Amniotic epithelial cell (primary cell): Measurements from ENCODE around the gene LILRA6.
"Not testable (repeated sequence)": the region's sequence is repeated elsewhere in the genome, so short reads cannot be mapped to it uniquely, and the experiment has no call there.

Experiments
- DNase-seq: peaks from one replicate; pipeline ENCODE4 v3.0.0-alpha.2; 2010; ENCODE audit warnings: low read depth

The LILRA6 gene

GRCh38 chr19:54262470-54262869 lies 19.9 kb upstream of the LILRA6 start:
- no peak for DNase-seq

GRCh38 chr19:54262066-54262465 lies 19.5 kb upstream of the LILRA6 start:
- no peak for DNase-seq

- no peak for DNase-seq
These were observed 14.5 kb upstream of the LILRA6 start, which contains the start of gene LILRB5 for GRCh38 chr19:54257116-54257480. TSS of gene LILRB5 (minus strand) at chr19:54257273. CDS start at chr19:54257193, 80 bp downstream.

- no peak for DNase-seq
These were observed 13.9 kb upstream of the LILRA6 start for GRCh38 chr19:54256250-54257115.

GRCh38 chr19:54255105-54255775 lies 12.7 kb upstream of the LILRA6 start:
- DNase-seq: no peak

GRCh38 chr19:54254195-54254906 lies 11.8 kb upstream of the LILRA6 start:
- no peak for DNase-seq

- no peak for DNase-seq
These were observed 11.0 kb upstream of the LILRA6 start for GRCh38 chr19:54253331-54254194.

GRCh38 chr19:54252845-54253244 lies 10.3 kb upstream of the LILRA6 start:
- no peak for DNase-seq

GRCh38 chr19:54252243-54252642 lies 9.7 kb upstream of the LILRA6 start:
- no peak for DNase-seq

GRCh38 chr19:54248016-54248601 lies 5.5 kb upstream of the LILRA6 start:
- peak; percentile 8 for DNase-seq

GRCh38 chr19:54247106-54247930 lies 4.7 kb upstream of the LILRA6 start:
- DNase-seq: no peak

GRCh38 chr19:54245936-54246335 lies 3.3 kb upstream of the LILRA6 start:
- no peak for DNase-seq

- DNase-seq: not testable (repeated sequence)
These were observed 1.2 kb upstream of the LILRA6 start for GRCh38 chr19:54243809-54244208.

GRCh38 chr19:54242234-54242633 lies 356 bp downstream of the LILRA6 start:
- not testable (repeated sequence) for DNase-seq

GRCh38 chr19:54240372-54241336 lies 1.9 kb downstream of the LILRA6 start:
- not testable (repeated sequence) for DNase-seq

GRCh38 chr19:54239491-54240371 lies 2.9 kb downstream of the LILRA6 start:
- not testable (repeated sequence) for DNase-seq

GRCh38 chr19:54233941-54234340 lies 8.6 kb downstream of the LILRA6 start:
- DNase-seq: no peak
